Loucy (cell line): ENCODE data around the gene MT1E.

Experiments used
- CTCF ChIP-seq: fragments of 200-600 bp; sonication (generic); conservative IDR thresholded peaks from 2 replicates; pipeline ENCODE4 v1.5.1; 2014; ENCODE audit warnings: mild to moderate bottlenecking, antibody characterized with exemption, low read length
- EZH2phosphoT487 ChIP-seq: fragments of 200-600 bp; IDR thresholded peaks from 2 replicates; pipeline ENCODE4 v1.6.1; 2018; ENCODE audit warnings: antibody characterized with exemption, mild to moderate bottlenecking, moderate library complexity, borderline replicate concordance

- TF ChIP-seq CTCF (no peak), EZH2phosphoT487 (no peak)
Observed at GRCh38 chr16:56669005-56669839, 43.6 kb downstream of the MT1E start, which contains the start of gene MT1H.
